ENCODE results near the gene CHPT1.

CHPT1 gene

DNA sequence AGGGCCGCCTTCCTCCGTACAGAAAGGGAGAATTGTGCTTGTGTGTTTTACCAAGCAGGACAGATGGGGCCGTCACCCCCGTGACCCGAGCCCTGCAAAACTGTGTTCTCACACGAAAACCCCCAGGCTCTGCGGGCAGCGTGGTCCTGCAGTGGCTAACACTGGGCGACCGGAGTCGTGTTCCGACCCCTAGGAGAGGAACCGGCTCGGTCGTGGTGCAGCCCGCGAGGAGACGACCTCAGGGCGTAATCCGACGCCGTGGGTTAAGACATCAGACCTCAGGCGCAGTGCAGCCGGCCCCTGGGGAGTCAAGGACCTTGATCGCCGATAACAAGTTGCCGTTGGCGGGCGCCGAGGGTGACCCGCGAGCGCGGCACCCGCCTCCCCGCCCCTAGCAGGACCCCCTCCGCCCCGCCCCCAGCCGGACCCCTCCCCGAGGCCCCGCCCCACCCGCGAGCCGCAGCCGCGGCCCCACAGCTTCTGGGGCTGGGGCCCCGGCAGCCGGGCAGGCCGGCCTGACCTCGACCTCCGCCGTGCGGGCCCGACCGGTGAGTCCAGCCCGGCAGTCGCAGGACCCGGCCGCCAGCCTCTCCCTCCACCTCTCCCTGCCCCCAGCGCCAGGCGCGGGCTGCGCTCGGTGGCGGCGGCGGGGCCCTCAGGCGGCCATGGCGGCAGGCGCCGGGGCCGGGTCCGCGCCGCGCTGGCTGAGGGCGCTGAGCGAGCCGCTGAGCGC, at the start of gene CHPT1:
Gene CHPT1 (plus strand): TSS at position 444 of the 733 bp plus-strand sequence. CDS start 222 bp downstream, at position 666.
- peak within 1 kb of the TSS; percentile 98 for H3K27ac ChIP-seq
- TF ChIP-seq ZFX (IDR thresholded peaks at IDR 0.05; ENCODE audit: borderline replicate concordance), result no peak
- TF ChIP-seq, protein P1, sequence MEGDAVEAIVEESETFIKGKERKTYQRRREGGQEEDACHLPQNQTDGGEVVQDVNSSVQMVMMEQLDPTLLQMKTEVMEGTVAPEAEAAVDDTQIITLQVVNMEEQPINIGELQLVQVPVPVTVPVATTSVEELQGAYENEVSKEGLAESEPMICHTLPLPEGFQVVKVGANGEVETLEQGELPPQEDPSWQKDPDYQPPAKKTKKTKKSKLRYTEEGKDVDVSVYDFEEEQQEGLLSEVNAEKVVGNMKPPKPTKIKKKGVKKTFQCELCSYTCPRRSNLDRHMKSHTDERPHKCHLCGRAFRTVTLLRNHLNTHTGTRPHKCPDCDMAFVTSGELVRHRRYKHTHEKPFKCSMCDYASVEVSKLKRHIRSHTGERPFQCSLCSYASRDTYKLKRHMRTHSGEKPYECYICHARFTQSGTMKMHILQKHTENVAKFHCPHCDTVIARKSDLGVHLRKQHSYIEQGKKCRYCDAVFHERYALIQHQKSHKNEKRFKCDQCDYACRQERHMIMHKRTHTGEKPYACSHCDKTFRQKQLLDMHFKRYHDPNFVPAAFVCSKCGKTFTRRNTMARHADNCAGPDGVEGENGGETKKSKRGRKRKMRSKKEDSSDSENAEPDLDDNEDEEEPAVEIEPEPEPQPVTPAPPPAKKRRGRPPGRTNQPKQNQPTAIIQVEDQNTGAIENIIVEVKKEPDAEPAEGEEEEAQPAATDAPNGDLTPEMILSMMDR (IDR thresholded peaks at IDR 0.05), result no peak

DNA sequence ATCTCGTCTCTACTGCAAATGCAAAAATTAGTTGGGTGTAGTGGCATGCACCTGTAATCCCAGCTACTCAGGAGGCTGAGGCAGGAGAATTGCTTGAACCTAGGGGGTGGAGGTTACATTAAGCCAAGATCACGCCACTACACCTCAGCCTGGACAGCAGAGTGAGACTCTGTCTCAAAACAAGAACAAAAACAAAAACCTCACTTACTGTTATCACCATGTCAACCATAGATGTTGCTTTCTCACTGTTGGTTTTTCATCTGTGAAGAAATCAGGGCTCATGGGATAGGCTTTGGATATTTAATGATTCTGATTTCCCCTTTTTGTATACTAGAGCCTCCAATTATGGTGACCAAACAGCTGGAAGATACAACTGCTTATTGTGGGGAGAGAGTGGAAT, 49.7 kb upstream of the CHPT1 start:
- H3K27ac ChIP-seq, result no peak overlapping the region
- no peak for TF ChIP-seq ZFX (IDR thresholded peaks at IDR 0.05; ENCODE audit: borderline replicate concordance)
- TF ChIP-seq, protein P1 (IDR thresholded peaks at IDR 0.05), result no peak

DNA sequence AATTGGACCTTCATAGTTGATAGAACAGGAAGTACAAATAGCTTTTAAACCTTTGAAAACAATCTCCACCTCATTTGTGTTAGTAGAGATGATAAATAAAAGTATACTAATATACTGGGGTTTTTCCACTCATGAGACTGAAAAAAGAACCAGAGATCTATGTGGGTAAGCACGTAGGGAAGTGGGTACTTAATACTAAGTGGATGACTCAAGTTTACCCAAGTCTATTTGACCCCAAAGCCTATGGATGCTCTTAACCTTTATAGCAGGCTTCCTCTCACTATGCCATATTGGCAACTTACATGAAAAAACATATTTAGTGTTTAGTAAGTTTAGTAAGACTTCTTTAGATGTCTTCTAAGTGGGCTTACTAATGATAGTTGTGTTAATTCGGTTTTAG, 49.2 kb upstream of the CHPT1 start:
- H3K27ac ChIP-seq, result no peak overlapping the region
- TF ChIP-seq, protein P1 (IDR thresholded peaks at IDR 0.05), result no peak

DNA sequence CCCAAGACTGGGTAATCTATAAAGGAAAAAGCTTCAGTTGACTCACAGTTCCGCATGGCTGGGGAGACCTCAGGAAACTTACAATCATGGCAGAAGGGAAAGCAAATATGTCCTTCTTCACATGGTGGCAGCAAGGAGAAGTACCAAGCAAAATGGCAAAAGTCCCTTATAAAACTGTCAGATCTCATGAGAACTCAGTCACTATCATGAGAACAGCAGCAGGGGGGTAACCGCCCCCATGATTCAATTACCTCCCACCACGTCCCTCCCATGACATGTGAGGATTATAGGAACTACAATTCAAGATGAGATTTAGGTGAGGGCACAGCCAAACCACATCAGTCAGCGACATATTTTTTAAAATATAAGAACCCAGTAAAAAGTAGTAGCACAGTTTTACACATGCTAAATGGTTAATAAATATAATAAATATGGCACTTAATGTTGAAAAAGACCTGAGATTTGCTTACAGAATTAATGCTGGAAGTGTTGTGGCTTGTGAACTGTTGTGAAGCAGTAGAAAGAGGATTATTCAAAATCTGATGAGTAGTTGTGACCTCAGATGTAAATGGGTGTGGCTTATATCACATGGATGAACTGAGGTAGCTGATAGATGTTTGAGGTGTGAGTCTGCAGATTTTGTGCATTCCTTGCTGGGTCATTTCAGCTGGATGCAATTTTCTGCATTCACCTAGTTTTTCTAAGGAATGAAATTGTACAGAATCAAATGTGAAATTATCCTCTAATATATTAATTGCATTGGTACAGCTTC, 46.9 kb upstream of the CHPT1 start:
- no peak overlapping the region for H3K27ac ChIP-seq
- TF ChIP-seq, protein P1 (IDR thresholded peaks at IDR 0.05), result no peak
- TF ChIP-seq ZFX (IDR thresholded peaks at IDR 0.05; ENCODE audit: borderline replicate concordance), result no peak

DNA sequence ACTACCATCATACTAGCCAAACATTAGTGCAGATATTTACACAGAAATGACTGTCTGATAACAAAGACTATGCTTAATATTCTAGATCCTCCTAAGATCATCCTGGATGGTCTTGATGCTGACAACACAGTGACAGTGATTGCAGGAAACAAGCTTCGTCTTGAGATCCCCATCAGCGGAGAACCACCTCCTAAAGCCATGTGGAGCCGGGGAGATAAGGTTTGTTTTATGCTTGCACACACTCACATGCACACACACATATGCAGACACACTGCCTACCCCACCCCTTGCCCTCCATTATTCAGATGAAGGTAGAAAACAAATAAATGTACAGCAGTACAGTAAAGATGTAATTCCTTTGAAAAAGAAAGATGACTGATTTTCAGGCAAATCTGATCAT, 44.4 kb upstream of the CHPT1 start:
- H3K27ac ChIP-seq, result no peak overlapping the region
- TF ChIP-seq, protein P1 (IDR thresholded peaks at IDR 0.05), result no peak
- TF ChIP-seq ZFX (IDR thresholded peaks at IDR 0.05; ENCODE audit: borderline replicate concordance), result no peak

DNA sequence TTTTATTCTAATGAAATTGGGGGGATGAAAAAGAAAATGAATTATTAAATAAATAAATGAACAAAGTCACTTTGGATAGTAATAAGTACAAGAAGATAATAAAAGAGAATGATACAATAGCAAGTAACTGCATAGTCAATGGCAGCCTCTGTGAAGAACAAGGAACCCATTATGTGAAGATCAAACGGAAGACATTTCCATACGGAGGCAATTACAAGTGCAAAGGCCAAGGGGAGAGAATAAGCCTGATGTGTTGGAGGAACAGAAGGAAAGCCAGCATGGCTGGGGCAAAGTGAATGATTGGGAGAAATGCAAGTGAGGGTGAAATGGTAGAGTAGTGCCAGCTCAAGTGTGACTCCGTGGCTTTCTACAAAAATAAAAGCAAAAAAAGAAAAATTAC, 43.9 kb upstream of the CHPT1 start:
- TF ChIP-seq, protein P1 (IDR thresholded peaks at IDR 0.05), result no peak
- no peak for TF ChIP-seq ZFX (IDR thresholded peaks at IDR 0.05; ENCODE audit: borderline replicate concordance)
- no peak overlapping the region for H3K27ac ChIP-seq

DNA sequence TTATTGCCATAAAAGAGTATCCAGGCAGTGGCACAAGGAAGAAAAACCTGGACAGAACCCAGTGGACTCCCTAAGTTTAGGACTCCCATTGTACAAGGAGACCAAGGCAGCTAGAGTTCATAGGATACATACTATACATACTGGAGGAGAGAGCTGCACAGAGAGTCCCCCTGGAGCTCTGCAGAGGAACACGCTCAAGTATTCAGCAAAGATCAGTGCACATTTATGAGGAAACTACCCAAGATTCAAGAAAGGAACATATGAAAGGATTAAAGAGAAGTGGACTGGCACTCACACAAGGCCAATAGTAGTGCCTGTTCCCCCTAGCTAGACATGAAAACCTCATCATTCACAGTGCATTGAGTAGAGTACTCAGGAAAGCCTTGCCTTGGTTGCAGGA, 43.0 kb upstream of the CHPT1 start:
- TF ChIP-seq, protein P1 (IDR thresholded peaks at IDR 0.05), result no peak
- no peak for TF ChIP-seq ZFX (IDR thresholded peaks at IDR 0.05; ENCODE audit: borderline replicate concordance)
- no peak overlapping the region for H3K27ac ChIP-seq

Measured in 22Rv1 (cell line).